Omental fat pad (tissue), 4 donors: ENCODE measurements around the gene RAET1E. TPM values are rescaled to one million over a fixed set of nuclear protein-coding genes. Genes with fewer than 3 reads are reported as not detected.
"Not testable (repeated sequence)": the region's sequence is repeated elsewhere in the genome, so short reads cannot be mapped to it uniquely, and the experiment has no call there.

Source experiments
- ATAC-seq: fragments of 150-250 bp; one replicate; pipeline ENCODE4 v1.9.1; 2016; ENCODE audit warnings: mild to moderate bottlenecking, moderate library complexity; ENCODE audit not compliant: low FRiP score
- DNase-seq: peaks from one replicate; pipeline ENCODE4 v3.0.0-alpha.2; 2019; ENCODE audit warnings: low spot score
- total RNA-seq, 4 donors: library from RNA; depleted of rRNA; stranded (reverse); fragments of >200 nt; gene quantifications; one replicate each; pipeline ENCODE4 v1.1.0, GENCODE V29; 2016
- TF ChIP-seq, protein P1 (sequence below), 3 donors: fragments of 450-650 bp; IDR thresholded peaks; one replicate each; pipeline ENCODE4 v1.5.1; 2016 to 2017; ENCODE audit warnings: antibody characterized with exemption in 3 of 3, mild to moderate bottlenecking in 3 of 3, moderate library complexity in 2 of 3

The RAET1E gene, protein sequence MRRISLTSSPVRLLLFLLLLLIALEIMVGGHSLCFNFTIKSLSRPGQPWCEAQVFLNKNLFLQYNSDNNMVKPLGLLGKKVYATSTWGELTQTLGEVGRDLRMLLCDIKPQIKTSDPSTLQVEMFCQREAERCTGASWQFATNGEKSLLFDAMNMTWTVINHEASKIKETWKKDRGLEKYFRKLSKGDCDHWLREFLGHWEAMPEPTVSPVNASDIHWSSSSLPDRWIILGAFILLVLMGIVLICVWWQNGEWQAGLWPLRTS
- 10 to 100 TPM in 1 of 4 donors, 1 to 10 TPM in 3; 1.4 to 17.5 (median 2.7) TPM for total RNA-seq

DNA sequence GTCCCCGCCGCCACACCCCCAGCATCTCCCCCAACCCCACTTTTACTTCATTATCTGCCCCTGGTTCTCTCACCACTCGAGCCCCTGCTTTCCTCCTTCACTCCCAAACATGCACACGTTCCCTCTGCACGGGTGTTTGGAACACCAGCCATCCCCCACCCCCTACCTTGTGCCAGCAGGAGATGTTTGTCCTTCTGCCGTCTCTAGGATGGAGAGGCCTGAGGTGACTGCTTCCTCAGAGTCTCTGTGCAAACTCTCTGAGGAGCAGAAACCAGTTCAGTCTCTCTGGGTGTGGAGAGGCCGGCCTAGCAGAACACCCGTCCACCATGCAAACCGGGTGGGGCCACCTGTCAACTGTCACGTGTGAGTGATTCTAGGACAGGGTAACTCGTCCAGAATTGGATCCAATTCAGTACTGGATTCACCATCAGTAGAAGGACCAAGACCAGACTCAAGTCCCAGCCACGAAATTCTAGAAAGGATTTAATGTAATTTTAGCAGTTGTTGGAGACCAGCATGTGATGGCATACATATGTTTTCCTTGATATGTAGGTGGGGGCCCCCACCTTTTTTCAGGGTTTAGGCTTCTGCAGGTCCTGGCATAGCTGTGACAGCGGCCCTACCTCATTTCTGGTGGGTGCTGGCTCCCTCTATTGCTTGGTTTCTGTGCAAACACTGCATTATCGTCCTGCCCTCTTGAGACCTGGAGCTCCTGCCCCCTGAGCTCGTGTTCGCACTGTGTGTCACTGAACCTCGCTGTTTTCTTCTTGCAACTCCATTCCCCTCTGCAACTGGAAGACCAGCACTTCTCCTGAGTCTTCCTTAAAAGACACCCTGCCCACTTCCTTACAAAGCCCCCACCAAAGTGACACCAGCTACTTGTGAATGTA lies at the start of gene RAET1E:
TSS of gene RAET1E (minus strand) at position 259 of the 890 bp plus-strand sequence. CDS start 7,212 bp downstream, outside the sequence.
- DNase-seq (no peak), ATAC-seq (no peak)
- TF ChIP-seq, protein P1, sequence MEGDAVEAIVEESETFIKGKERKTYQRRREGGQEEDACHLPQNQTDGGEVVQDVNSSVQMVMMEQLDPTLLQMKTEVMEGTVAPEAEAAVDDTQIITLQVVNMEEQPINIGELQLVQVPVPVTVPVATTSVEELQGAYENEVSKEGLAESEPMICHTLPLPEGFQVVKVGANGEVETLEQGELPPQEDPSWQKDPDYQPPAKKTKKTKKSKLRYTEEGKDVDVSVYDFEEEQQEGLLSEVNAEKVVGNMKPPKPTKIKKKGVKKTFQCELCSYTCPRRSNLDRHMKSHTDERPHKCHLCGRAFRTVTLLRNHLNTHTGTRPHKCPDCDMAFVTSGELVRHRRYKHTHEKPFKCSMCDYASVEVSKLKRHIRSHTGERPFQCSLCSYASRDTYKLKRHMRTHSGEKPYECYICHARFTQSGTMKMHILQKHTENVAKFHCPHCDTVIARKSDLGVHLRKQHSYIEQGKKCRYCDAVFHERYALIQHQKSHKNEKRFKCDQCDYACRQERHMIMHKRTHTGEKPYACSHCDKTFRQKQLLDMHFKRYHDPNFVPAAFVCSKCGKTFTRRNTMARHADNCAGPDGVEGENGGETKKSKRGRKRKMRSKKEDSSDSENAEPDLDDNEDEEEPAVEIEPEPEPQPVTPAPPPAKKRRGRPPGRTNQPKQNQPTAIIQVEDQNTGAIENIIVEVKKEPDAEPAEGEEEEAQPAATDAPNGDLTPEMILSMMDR (IDR thresholded peaks at IDR 0.05) = no peak

- ATAC-seq, DNase-seq: not testable (repeated sequence)
Measured at GRCh38 chr6:149947533-149947932, 49.6 kb upstream of the RAET1E start.

- DNase-seq, ATAC-seq: not testable (repeated sequence)
Measured at GRCh38 chr6:149946631-149947030, 48.7 kb upstream of the RAET1E start.

- not testable (repeated sequence) for DNase-seq, ATAC-seq
Measured at GRCh38 chr6:149945276-149945675, 47.4 kb upstream of the RAET1E start.

- DNase-seq, ATAC-seq: not testable (repeated sequence)
Measured at GRCh38 chr6:149943321-149943720, 45.4 kb upstream of the RAET1E start.

- no peak for ATAC-seq
- TF ChIP-seq, protein P1 (IDR thresholded peaks at IDR 0.05) = no peak
- no peak for DNase-seq
Measured at GRCh38 chr6:149942461-149942829, 44.5 kb upstream of the RAET1E start.

- TF ChIP-seq, protein P1 (IDR thresholded peaks at IDR 0.05) = no peak
- ATAC-seq = peak; percentile 91
- DNase-seq = peak; percentile 63
Measured at GRCh38 chr6:149941583-149942460, 43.9 kb upstream of the RAET1E start, which contains the start of gene ULBP2. TSS of gene ULBP2 (plus strand) at chr6:149942014. CDS start at chr6:149942073, 59 bp downstream.

DNA sequence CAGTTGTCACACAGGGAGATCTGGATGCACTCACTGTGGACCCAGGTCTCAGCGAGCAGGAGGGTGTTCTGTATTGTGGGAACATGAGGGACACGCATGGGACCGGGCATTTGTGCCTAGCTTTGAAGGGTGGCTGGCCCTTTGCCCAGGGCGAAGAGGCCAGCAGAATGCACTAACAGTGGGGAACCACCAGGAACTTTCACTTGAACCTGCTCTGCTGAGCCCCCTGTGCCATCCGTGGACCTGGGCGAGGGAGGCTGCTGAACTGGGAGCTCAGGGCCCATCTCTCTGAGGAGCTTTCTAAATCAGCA lies 42.7 kb upstream of the RAET1E start:
- DNase-seq (no peak), ATAC-seq (no peak)
- TF ChIP-seq, protein P1 (IDR thresholded peaks at IDR 0.05) = no peak
